GM21825 (cell line): ENCODE measurements around the gene SAXO2.
"Not testable (repeated sequence)": the region's sequence is repeated elsewhere in the genome, so short reads cannot be mapped to it uniquely, and the experiment has no call there.

Source experiments
- ATAC-seq: cut with Tn5 transposase; IDR thresholded peaks from one replicate; pipeline ENCODE4 v1.9.1; 2021; ENCODE audit warnings: mild to moderate bottlenecking, moderate library complexity; ENCODE audit not compliant: unreplicated experiment

The SAXO2 gene

GRCh38 chr15:82313951-82314768 lies 51.5 kb downstream of the SAXO2 start:
- ATAC-seq: not testable (repeated sequence)

DNA sequence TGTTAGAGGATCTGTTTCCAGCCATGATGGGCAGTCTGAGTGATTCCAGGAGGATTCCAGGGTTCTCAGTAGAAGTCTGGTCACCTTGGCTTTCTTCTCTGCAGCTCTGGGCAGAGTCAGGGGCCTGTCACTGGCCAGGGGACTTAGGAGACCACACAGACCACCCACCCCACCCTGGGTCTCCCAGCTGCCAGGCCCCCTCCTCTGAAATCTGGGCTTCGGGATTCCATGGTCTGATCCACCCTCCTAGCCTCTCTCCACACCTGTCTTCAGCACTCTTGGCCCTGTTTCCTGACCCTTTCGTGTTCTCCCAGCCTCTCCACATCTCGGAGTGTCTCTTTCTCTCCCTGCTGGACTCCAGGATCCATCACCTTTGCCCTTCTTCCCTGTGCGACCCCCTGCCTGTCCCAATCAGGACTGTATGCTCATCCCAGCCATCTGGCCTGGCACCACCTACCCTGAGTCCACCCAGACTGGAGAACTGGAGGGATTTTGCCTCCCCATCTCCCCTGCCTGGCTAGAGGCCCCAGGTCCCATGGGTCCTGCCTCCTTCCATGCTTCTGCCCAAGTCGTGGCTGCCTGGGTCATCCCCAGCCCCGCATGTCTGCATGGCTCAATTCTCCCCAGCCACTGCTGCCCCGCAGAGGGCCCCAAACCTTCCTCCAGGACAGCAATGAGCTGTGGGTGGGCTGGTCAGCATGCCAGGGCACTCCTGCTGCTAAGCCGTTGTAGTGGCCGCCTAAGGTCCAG lies 52.3 kb downstream of the SAXO2 start:
- no peak for ATAC-seq

- no peak for ATAC-seq
Observed at GRCh38 chr15:82315519-82316246, 53.1 kb downstream of the SAXO2 start.

GRCh38 chr15:82316247-82317090 lies 53.9 kb downstream of the SAXO2 start:
- not testable (repeated sequence) for ATAC-seq

DNA sequence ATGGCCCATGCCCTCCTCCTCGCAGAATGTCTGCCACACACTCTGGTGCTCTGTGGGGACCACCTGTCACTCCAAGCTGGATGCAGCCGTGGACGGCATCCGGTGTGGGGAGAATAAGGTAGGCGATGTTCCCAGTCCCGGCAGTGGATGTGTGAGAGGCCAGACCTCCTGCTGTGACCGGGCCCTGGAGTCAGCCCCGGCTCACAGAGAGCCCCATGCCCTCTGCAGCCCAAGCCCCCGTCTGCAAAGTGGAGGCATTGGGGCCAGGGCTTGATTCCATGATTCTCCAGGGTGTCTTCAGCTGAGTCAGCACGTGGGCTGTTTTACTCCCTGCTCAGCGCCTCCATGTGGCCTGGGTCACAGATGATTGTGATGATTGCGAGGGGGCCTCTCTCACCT lies 54.5 kb downstream of the SAXO2 start:
- no peak for ATAC-seq

GRCh38 chr15:82317516-82317915 lies 54.9 kb downstream of the SAXO2 start:
- not testable (repeated sequence) for ATAC-seq

DNA sequence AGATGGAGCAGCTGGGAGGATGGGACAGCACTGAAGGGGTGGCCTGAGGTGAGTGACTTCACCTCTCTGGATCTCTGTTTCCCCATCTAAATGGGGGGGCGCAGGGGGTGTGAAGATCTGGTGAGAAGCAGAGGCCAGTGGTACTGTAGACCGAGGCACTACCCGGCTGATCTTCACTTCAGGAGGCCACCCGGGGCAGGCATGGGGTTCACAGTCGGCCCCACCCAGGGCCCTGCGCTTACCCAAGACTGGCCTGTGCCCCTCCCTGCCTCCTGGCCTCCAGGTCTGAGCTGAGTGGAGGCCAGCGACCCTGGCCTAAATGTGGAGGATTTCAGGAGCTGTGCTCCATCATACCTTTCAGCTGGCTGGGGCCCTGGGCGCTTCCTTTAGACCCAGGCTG lies 55.7 kb downstream of the SAXO2 start:
- not testable (repeated sequence) for ATAC-seq

GRCh38 chr15:82319522-82320278 lies 57.1 kb downstream of the SAXO2 start:
- not testable (repeated sequence) for ATAC-seq

DNA sequence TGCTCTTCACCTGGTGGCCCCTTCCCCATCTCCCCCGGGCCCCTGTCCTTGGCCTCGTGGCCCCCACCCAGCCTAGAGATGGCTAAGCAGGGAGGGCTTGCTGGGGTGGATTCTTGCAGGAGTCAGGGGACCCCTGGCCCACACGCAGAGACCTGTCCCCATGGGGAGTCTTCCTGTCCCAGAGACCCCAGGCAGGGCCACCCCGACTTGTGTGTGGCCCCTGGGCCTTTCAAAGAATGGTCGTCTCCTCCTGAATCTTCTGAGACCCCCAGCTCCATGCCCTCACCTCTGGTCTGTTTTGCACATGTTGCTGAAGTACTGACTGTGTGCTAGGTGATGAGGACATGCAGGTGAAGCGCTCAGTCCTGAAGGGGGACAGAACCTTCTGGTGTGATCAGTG lies 58.2 kb downstream of the SAXO2 start:
- ATAC-seq: not testable (repeated sequence)

- ATAC-seq: not testable (repeated sequence)
Observed at GRCh38 chr15:82322488-82322887, 59.9 kb downstream of the SAXO2 start.

DNA sequence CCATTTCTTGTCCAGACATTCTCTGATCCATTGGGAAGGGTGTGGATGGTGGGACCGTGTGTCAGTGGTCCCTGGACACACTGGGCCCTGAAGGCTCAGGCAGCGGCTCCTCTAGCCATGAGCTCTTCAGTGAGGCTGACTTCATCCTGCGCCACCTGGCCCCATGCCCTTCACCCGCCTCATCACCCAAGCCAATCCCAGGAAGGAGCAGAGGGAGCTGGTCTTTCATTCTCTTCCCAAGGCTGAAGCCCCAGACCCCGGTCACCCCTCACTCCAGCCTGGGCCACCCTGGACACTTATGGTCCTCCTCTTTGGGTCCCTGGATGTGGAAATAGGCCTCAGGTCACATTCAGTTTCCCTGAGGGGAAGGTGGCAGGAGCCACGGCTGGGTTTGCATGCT lies 62.2 kb downstream of the SAXO2 start:
- ATAC-seq: not testable (repeated sequence)

GRCh38 chr15:82325646-82326045 lies 63.0 kb downstream of the SAXO2 start:
- ATAC-seq: not testable (repeated sequence)

- ATAC-seq: not testable (repeated sequence)
Observed at GRCh38 chr15:82326896-82327295, 64.3 kb downstream of the SAXO2 start.

GRCh38 chr15:82327372-82327771 lies 64.8 kb downstream of the SAXO2 start:
- ATAC-seq: not testable (repeated sequence)

GRCh38 chr15:82329039-82329438 lies 66.4 kb downstream of the SAXO2 start:
- ATAC-seq: not testable (repeated sequence)

DNA sequence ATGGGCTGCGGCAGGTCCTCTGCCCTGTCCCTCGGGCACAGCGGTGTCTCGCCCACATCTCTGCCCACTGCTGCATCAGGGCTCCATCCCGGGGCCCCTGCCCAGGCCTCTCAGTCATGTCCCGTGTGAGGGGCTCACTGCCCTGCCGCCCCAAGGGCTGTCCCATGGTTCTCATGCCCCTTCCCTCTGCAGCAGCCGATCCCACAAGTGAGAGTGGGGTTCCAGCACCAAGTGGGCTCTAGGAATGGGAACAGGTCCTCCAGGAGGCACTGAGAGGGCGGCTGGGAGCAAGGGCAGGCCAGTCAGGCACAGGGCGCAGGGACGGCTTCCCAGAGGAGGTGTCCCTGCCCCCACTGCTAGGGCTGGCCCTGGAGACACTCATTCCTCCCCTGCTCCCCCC lies 68.3 kb downstream of the SAXO2 start:
- ATAC-seq: not testable (repeated sequence)

DNA sequence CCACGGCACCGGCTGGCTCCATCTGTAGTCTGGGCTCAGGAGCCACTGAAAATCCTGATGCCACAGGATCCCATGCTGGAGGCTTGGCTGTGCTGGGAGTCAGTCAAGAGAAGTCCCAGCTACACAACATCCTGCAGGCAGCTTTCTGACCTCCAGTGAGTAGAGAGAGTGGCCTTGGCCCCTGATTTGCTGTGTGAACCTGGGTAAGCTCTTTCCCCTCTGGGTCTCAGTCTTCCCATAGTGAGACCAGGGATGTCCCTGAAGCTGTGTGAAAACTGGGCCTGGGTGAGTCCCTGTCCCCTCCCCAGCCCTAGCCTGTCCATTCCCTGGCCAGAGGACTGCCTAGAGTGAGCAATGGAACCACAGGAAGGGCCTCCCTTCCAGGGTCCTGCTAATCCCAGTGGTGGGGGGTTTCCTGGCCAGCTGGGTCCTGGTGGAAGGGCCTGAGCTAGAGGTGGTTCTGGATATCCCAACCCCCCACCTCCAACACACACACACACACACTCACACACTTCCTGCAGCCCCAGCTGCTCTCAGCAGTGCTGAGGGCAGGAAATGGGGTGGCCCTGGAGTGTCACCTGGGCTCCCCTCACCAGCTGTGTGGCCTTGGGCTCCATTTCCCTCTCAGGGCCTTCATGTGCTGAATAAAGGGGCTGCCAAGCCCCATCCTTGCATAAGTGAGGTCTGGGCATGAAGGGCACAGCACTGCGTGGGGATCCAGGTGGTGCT lies 69.1 kb downstream of the SAXO2 start:
- peak; percentile 74 for ATAC-seq

DNA sequence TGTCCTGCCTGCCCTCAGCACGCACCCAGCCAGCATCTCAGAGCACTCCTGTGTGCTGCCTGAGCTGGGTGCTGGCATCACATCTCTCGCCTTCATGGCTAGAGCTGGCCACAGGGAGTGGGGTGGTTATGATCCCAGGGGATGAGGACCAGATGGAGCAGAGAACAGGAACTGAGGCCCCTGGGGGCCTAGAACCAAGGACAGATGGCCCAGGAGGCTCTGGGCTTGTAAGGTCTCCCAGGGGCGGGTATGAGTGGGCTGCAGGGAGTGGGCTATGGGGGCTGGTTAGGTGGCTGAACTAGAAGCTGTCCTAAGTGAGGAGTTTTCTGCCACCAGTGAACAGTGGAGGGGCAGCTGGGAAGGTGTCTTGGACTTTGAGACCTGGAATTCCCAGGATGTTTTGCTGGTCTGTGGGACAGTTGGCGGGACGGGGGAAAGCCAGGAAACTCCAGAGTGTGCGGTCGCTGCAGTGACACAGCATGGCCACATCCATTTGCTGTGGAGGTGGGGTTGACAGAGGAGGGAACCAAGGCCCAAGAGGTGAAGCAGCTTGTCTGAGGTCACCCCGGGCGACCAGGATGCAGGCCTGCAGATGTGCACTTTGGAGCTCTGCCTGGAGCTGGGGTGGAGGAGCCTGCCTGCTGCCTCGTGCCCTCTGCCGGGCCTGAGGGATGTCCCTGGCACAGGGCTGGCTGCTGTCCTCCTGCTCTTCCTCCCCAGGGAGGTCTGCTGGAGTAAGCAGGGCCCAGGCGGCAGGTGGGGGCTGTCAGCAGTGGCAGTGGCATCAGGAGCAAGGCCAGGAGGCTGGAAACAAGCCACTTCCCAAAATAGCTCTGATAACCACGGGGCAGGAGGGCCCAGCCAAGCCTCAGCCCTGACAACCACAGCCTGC lies 70.3 kb downstream of the SAXO2 start:
- ATAC-seq: not testable (repeated sequence)
